OCI-LY7 (cell line): ENCODE measurements around the gene ERC1. TPM values are rescaled to one million over a fixed set of nuclear protein-coding genes. Genes with fewer than 3 reads are reported as not detected.
"Not testable (repeated sequence)": the region's sequence is repeated elsewhere in the genome, so short reads cannot be mapped to it uniquely, and the experiment has no call there.

Experiments
- BruUV-seq: library from RNA; stranded (reverse); fragments of 400-500 nt; replicated peaks from 2 replicates; lab custom pipeline; 2021; lab: Mats Ljungman, UMichigan
- CTCF ChIA-PET: fragments of 300-600 bp; sonication (Branson Sonifier 250); formaldehyde crosslinking; loops from one replicate; lab custom pipeline; 2022; ENCODE audit warnings: antibody characterized with exemption; ENCODE audit not compliant: unreplicated experiment; lab: Charles Lee
- POLR2A ChIA-PET: fragments of 300-600 bp; sonication (Branson Sonifier 250); formaldehyde crosslinking; loops from one replicate; lab custom pipeline; 2022; ENCODE audit warnings: antibody characterized with exemption; lab: Charles Lee
- DNase-seq: peaks from one replicate; pipeline ENCODE4 v3.0.0-alpha.2; 2015; ENCODE audit warnings: low spot score
- H2AFZ ChIP-seq: fragments of 200-600 bp; sonication (generic), shearing (Covaris generic); 2 replicates; pipeline ENCODE4 v1.6.1; 2014; ENCODE audit warnings: mild to moderate bottlenecking, antibody characterized with exemption, low read length, moderate library complexity
- H3K27ac ChIP-seq: fragments of 200-600 bp; sonication (generic); 2 replicates; pipeline ENCODE4 v1.5.1; 2014; ENCODE audit warnings: mixed run types, low read depth, mild to moderate bottlenecking, moderate library complexity, low read length, inconsistent platforms; ENCODE audit not compliant: poor library complexity, severe bottlenecking
- H3K36me3 ChIP-seq: fragments of 200-600 bp; sonication (generic); 2 replicates; pipeline ENCODE4 v1.6.1; 2014; ENCODE audit warnings: mild to moderate bottlenecking, antibody characterized with exemption, low read length, moderate library complexity, mixed read lengths; ENCODE audit not compliant: insufficient read depth
- H3K4me1 ChIP-seq: fragments of 200-600 bp; sonication (generic); 2 replicates; pipeline ENCODE4 v1.5.1; 2014; ENCODE audit warnings: mild to moderate bottlenecking, low read length; ENCODE audit not compliant: insufficient read depth, poor library complexity, severe bottlenecking
- H3K4me2 ChIP-seq: fragments of 200-600 bp; sonication (generic); 2 replicates; pipeline ENCODE4 v1.6.1; 2014; ENCODE audit warnings: mild to moderate bottlenecking, low read length
- H3K4me3 ChIP-seq: fragments of 200-600 bp; sonication (generic); 2 replicates; pipeline ENCODE4 v1.5.1; 2014; ENCODE audit warnings: mild to moderate bottlenecking, low read depth, low read length; ENCODE audit not compliant: poor library complexity, severe bottlenecking
- H3K79me2 ChIP-seq: fragments of 200-600 bp; sonication (generic); 2 replicates; pipeline ENCODE4 v1.6.1; 2016; ENCODE audit warnings: low read depth, mild to moderate bottlenecking, low read length, moderate library complexity, mixed read lengths; ENCODE audit not compliant: insufficient read depth
- H3K9me2 ChIP-seq: fragments of 200-600 bp; sonication (generic); 2 replicates; pipeline ENCODE4 v1.6.1; 2016; ENCODE audit warnings: mild to moderate bottlenecking, low read length, mixed read lengths; ENCODE audit not compliant: insufficient read depth
- H3K9me3 ChIP-seq: fragments of 200-600 bp; sonication (generic); 2 replicates; pipeline ENCODE4 v1.6.1; 2014; ENCODE audit warnings: mild to moderate bottlenecking, mixed run types, low read length, mixed read lengths
- H4K20me1 ChIP-seq: fragments of 200-600 bp; sonication (generic); 2 replicates; pipeline ENCODE4 v1.6.1; 2014; ENCODE audit warnings: mild to moderate bottlenecking, antibody characterized with exemption, low read length, moderate library complexity, mixed read lengths; ENCODE audit not compliant: insufficient read depth
- EZH2phosphoT487 ChIP-seq: fragments of 200-600 bp; sonication (generic); IDR thresholded peaks from 2 replicates; pipeline ENCODE4 v1.6.1; 2018; ENCODE audit warnings: low read depth, borderline replicate concordance, mild to moderate bottlenecking, mixed run types, antibody characterized with exemption, low read length, moderate library complexity, mixed read lengths
- intact Hi-C: fragments of 100-400 bp; cut with micrococcal nuclease; formaldehyde crosslinking; loops from one replicate; pipeline ENCODE4 v1.10.0; 2022; ENCODE audit not compliant: unreplicated experiment
- total RNA-seq, 2 experiments: library from RNA; depleted of rRNA in 1 of 2; stranded (reverse); fragments of >200 nt in 1 of 2; shearing (Covaris generic) in 1 of 2; gene quantifications; 2 replicates each; pipeline ENCODE4 v1.2.3, GENCODE V29; 2014 to 2022
- TF ChIP-seq, protein P1 (sequence below): fragments of 200-600 bp; sonication (generic); conservative IDR thresholded peaks from 2 replicates; pipeline ENCODE4 v1.5.1; 2014; ENCODE audit warnings: mild to moderate bottlenecking, antibody characterized with exemption, low read length, moderate library complexity, mixed read lengths

Gene ERC1
- total RNA-seq, 2 experiments from 2014 or later = 26.9 to 86.9 TPM

DNA sequence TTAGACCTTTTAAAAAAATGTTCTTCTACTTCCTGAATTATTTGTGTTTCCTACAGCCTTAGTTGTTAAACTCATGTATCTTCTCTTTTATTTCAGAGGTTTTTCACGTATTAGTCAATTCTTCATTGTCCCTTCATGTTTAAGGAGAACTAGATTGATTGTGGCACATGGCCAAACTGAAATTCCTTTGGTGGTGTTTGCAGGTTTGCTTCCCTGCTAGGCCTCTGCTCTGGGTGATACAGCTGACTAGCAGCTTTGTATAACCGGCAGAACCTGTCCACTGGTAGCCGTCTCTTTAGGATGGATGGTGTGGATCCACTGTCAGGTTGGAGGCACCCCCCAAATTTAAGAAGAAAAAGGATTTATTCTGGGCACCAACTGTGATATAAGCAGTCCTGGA lies 341.3 kb downstream of the ERC1 start:
- no peak overlapping the region for H2AFZ ChIP-seq
- no peak for DNase-seq
- no peaks in the 10 kb centered on the region for H3K4me1 ChIP-seq
- no peaks in the 10 kb centered on the region for H3K9me3 ChIP-seq
- H4K20me1 ChIP-seq = no peaks in the 10 kb centered on the region
- TF ChIP-seq, protein P1, sequence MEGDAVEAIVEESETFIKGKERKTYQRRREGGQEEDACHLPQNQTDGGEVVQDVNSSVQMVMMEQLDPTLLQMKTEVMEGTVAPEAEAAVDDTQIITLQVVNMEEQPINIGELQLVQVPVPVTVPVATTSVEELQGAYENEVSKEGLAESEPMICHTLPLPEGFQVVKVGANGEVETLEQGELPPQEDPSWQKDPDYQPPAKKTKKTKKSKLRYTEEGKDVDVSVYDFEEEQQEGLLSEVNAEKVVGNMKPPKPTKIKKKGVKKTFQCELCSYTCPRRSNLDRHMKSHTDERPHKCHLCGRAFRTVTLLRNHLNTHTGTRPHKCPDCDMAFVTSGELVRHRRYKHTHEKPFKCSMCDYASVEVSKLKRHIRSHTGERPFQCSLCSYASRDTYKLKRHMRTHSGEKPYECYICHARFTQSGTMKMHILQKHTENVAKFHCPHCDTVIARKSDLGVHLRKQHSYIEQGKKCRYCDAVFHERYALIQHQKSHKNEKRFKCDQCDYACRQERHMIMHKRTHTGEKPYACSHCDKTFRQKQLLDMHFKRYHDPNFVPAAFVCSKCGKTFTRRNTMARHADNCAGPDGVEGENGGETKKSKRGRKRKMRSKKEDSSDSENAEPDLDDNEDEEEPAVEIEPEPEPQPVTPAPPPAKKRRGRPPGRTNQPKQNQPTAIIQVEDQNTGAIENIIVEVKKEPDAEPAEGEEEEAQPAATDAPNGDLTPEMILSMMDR = no peak
- no peak for TF ChIP-seq EZH2phosphoT487
- no peak overlapping the region for H3K4me2 ChIP-seq
- CTCF ChIA-PET = no interaction called here
- no peaks in the 10 kb centered on the region for H3K9me2 ChIP-seq
- peaks cover 3% of the 10 kb centered on the region; the same call in 1 of the 2 replicates for H3K36me3 ChIP-seq
- no peaks in the 10 kb centered on the region for H3K79me2 ChIP-seq
- POLR2A ChIA-PET = interaction anchor here (0.8 to 1.7 kb wide), 2 partner anchors 10 to 11 kb away, joined by 4 read pairs; no protein-coding TSS in a partner anchor
- no peak overlapping the region for H3K27ac ChIP-seq
- intact Hi-C loops = no loop called here
- BruUV-seq = no TSS peak
- no peak overlapping the region for H3K4me3 ChIP-seq

DNA sequence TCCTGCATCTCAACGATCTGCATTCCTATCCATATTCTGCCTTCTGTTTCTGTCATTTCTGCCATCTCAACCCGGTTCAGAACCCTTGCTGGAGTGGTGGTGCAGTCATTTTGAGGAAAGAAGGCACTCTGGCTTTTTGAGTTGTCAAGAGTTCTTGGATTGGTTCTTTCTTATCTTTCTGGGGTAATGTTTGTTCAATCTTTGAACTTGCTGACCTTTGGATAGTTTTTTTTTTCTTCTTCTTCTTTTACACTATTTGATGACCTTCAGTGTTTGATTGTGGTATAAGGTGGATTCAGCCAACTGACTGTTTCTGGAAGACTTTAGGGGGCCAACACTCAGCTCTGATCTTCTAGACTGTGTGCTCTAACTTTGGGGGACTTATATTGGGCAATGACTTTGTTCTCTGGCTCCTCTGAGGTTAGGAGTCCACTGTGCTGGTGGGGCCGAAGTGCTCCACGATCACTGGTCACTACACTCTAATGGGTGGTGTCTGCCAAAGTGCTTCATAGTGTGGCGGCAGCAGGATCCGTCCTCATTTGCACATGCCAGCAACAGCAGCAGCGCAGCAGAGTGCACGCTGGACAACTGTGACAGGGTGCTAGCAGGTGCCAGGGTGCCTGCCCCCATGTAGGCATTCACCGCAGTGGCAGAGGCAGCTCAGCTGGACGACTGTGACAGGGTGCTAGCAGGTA lies 347.6 kb downstream of the ERC1 start:
- no peak overlapping the region for H3K27ac ChIP-seq
- intact Hi-C loops = no loop called here
- no peaks in the 10 kb centered on the region for H4K20me1 ChIP-seq
- no peak for DNase-seq
- H3K79me2 ChIP-seq = no peaks in the 10 kb centered on the region
- no peaks in the 10 kb centered on the region for H3K9me2 ChIP-seq
- H3K36me3 ChIP-seq = no peaks in the 10 kb centered on the region
- no peak overlapping the region for H3K4me3 ChIP-seq
- no TSS peak for BruUV-seq
- no peak overlapping the region for H2AFZ ChIP-seq
- ChIA-PET CTCF (no interaction called here), POLR2A (no interaction called here)
- H3K4me1 ChIP-seq = no peaks in the 10 kb centered on the region
- TF ChIP-seq, protein P1 = no peak
- no peak for TF ChIP-seq EZH2phosphoT487
- H3K4me2 ChIP-seq = no peak overlapping the region
- no peaks in the 10 kb centered on the region for H3K9me3 ChIP-seq

DNA sequence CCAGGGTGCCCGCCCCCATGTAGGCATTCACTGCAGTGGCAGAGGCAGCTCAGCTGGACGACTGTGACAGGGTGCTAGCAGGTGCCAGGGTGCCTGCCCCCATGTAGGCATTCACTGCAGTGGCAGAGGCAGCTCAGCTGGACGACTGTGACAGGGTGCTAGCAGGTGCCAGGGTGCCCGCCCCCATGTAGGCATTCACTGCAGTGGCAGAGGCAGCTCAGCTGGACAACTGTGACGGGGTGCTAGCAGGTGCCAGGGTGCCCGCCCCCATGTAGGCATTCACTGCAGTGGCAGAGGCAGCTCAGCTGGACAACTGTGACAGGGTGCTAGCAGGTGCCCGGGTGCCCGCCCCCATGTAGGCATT lies 348.1 kb downstream of the ERC1 start:
- H3K36me3 ChIP-seq, DNase-seq, H3K4me1 ChIP-seq, H3K9me2 ChIP-seq, intact Hi-C loops, H3K9me3 ChIP-seq, POLR2A ChIA-PET, H3K4me3 ChIP-seq, H3K27ac ChIP-seq, H3K4me2 ChIP-seq, H2AFZ ChIP-seq, H4K20me1 ChIP-seq, BruUV-seq, CTCF ChIA-PET, H3K79me2 ChIP-seq: not testable (repeated sequence)
